ENCODE results near the gene TUBB6. TPM values are rescaled to one million over a fixed set of nuclear protein-coding genes. Genes with fewer than 3 reads are reported as not detected.

The TUBB6 gene
- total and polyA plus RNA-seq, 2 of the 13 experiments (the other 11 are each of a cell fraction or from before 2014, with no cell fraction given) = 9.9 to 28.6 TPM

DNA sequence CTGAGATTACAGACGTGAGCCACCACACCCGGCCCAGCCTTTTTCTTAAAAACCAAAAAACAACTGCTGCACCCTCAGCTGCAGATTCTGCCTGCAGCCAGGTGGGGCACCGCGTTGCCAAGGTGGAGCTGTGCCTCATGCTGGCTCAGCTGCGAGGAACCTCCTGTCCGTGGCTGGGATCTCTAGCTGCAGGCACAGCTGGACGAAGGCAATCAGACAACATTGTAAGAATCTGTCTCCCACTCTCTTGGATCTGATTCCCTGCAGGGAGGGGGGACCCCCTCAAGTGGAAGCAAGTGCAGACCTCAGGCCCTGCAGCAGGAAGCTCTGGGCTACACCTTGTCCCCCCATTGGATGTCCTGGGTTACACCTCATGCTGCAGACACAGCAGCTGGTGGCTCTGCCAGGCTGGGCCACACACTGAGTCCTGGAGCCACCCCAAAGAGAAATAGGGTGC is 29.8 kb upstream of the TUBB6 start (continued):
- TF ChIP-seq SALL1 (CRISPR knock-in tag; IDR thresholded peaks at IDR 0.05) (peak; percentile 74), SNAI1 (CRISPR knock-in tag; IDR thresholded peaks at IDR 0.05; ENCODE audit: borderline replicate concordance) (0 out of 2 replicates have a peak, but pooled peaks have one; percentile 54), ZNF605 (CRISPR knock-in tag; IDR thresholded peaks at IDR 0.05) (no peak), ZNF879 (CRISPR knock-in tag; IDR thresholded peaks at IDR 0.05) (0 out of 2 replicates have a peak, but pooled peaks have one; percentile 42), ZNF546 (CRISPR knock-in tag; conservative IDR thresholded peaks at IDR 0.05) (0 out of 2 replicates have a peak, but pooled peaks have one; percentile 43), ZNF687 (CRISPR knock-in tag; IDR thresholded peaks at IDR 0.05) (peak; percentile 79), ZNF570 (CRISPR knock-in tag; IDR thresholded peaks at IDR 0.05; ENCODE audit: borderline replicate concordance) (no peak), ZNF768 (CRISPR knock-in tag; IDR thresholded peaks at IDR 0.05) (peak; percentile 62)
- TF ChIP-seq, protein P1, sequence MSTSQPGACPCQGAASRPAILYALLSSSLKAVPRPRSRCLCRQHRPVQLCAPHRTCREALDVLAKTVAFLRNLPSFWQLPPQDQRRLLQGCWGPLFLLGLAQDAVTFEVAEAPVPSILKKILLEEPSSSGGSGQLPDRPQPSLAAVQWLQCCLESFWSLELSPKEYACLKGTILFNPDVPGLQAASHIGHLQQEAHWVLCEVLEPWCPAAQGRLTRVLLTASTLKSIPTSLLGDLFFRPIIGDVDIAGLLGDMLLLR (CRISPR knock-in tag; IDR thresholded peaks at IDR 0.05) = peak; percentile 85; the same call in 1 of the 2 replicates

Data from HepG2 (cell line).